Bronchial epithelial cell (primary cell): ENCODE data around the gene GRIFIN. TPM values are rescaled to one million over a fixed set of nuclear protein-coding genes. Genes with fewer than 3 reads are reported as not detected.

Experiments
- DNase-seq: peaks from one replicate; pipeline ENCODE4 v3.0.0-alpha.2; 2010; ENCODE audit warnings: low read depth
- FAIRE-seq: peaks from 2 replicates; lab custom pipeline; 2011; peaks lifted over from hg19 to GRCh38; lab: Jason Lieb, UNC
- H3K27me3 ChIP-seq: 2 replicates; pipeline ENCODE4 v1.5.1; 2011; ENCODE audit warnings: low read length; ENCODE audit not compliant: control insufficient read depth, insufficient read depth
- H3K36me3 ChIP-seq: 2 replicates; pipeline ENCODE4 v1.5.1; 2011; ENCODE audit warnings: low read length; ENCODE audit not compliant: control insufficient read depth, insufficient read depth
- H3K4me3 ChIP-seq: 2 replicates; pipeline ENCODE4 v1.5.1; 2011; ENCODE audit warnings: mild to moderate bottlenecking, low read depth, low read length, control low read depth
- total RNA-seq: library from RNA; depleted of rRNA; stranded (reverse); fragments of >200 nt; gene quantifications from 2 replicates; pipeline ENCODE4 v1.2.1, GENCODE V29; 2014
- TF ChIP-seq, protein P1 (sequence below): IDR thresholded peaks from 2 replicates; pipeline ENCODE4 v1.5.1; 2011; ENCODE audit warnings: mild to moderate bottlenecking, moderate library complexity, low read length, control low read depth, inconsistent platforms; ENCODE audit not compliant: insufficient read depth, severe bottlenecking

GRIFIN gene
- total RNA-seq, 1 donor from 2014 or later: not detected

DNA sequence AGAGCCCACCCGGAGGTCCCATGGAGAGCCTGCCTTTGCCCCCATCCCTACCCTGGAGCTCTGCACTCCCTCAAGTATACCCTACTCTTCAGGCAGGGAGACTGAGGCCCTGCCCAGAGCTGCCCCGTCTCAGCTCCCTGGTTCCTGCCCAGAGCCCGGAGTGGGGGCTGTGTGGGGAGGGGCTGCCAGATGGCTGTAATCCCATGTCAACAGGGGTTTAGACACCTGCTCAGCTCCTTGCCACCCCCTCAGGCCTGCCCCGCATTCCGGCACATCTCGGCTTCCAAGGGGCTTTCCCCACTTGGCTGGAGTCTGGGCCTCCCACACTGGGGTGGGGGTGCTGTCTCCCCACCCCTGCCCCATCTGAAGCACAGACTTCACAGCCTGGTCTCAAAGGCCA is 22.5 kb upstream of the GRIFIN start:
- no peaks in the 10 kb centered on the region for H3K36me3 ChIP-seq
- FAIRE-seq (no peak), DNase-seq (no peak)
- no peak overlapping the region for H3K4me3 ChIP-seq
- H3K27me3 ChIP-seq: peaks cover 18% of the 10 kb centered on the region
- TF ChIP-seq, protein P1, sequence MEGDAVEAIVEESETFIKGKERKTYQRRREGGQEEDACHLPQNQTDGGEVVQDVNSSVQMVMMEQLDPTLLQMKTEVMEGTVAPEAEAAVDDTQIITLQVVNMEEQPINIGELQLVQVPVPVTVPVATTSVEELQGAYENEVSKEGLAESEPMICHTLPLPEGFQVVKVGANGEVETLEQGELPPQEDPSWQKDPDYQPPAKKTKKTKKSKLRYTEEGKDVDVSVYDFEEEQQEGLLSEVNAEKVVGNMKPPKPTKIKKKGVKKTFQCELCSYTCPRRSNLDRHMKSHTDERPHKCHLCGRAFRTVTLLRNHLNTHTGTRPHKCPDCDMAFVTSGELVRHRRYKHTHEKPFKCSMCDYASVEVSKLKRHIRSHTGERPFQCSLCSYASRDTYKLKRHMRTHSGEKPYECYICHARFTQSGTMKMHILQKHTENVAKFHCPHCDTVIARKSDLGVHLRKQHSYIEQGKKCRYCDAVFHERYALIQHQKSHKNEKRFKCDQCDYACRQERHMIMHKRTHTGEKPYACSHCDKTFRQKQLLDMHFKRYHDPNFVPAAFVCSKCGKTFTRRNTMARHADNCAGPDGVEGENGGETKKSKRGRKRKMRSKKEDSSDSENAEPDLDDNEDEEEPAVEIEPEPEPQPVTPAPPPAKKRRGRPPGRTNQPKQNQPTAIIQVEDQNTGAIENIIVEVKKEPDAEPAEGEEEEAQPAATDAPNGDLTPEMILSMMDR: no peak

DNA sequence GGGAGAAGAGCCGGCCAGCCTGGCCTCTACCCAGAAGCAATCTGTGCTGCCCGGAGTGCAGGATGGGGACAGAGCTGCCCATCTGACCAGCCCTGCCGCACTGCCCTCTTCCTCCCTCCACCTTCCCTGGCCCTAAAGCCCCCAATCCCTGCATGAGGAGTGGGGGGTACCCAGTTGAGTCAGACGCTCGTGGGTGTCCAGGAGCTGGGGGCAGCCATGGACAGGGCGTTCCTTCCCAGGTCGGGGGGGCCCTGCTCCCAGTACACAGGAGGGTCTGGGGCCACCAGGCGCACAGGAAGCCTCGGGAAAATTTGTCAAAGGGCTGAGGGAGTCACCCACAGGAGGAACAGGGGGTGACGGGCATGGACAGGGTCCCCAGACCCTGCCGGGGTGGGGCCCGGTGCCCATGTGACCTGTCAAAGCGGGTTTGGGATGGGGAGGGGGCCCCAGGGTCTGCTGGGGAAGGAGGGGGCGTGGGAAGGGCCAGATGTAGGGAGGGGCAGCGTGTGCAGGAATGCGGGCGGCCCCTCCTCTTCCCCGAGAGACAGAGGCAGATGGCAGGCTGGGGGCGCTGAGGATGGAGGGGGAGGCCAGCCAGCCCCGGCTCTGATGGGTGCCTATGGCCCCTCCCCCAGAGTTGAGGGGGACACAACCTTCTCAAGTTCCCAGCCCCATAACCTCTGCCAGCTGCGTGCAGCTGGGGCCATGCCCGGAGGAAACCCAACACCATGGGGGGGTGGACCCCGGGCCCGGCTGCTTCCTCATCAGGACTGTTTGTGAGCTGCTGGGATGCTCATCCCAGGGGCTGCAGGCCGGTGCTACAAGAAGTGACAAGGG is 21.5 kb upstream of the GRIFIN start:
- TF ChIP-seq, protein P1: no peak
- Histone ChIP-seq H3K36me3 (no peaks in the 10 kb centered on the region), H3K4me3 (no peak overlapping the region), H3K27me3 (peaks cover 22% of the 10 kb centered on the region)
- DNase-seq (no peak), FAIRE-seq (no peak)

DNA sequence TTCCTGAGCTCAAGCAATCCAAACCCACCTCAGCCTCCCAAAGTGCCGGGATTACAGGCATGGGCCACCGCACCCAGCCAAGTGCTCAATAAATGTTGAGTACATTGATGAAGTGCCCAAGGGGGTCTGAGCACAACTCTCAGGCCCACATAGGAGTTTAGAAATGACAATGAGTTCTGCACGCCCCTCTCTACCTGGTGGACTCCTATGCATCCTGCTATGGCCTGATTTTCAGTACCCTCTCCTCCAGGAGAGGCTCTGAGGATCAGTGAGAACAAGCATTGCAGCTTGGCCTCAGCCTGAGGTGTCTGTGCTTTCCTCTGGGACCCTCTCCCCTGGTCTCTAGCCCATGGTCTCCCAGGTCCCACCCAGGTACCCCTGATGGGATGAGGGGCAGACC is 20.9 kb upstream of the GRIFIN start:
- peak; percentile 75 for FAIRE-seq
- H3K27me3 ChIP-seq: peaks cover 23% of the 10 kb centered on the region
- DNase-seq: no peak
- no peaks in the 10 kb centered on the region for H3K36me3 ChIP-seq
- H3K4me3 ChIP-seq: no peak overlapping the region
- TF ChIP-seq, protein P1: no peak

DNA sequence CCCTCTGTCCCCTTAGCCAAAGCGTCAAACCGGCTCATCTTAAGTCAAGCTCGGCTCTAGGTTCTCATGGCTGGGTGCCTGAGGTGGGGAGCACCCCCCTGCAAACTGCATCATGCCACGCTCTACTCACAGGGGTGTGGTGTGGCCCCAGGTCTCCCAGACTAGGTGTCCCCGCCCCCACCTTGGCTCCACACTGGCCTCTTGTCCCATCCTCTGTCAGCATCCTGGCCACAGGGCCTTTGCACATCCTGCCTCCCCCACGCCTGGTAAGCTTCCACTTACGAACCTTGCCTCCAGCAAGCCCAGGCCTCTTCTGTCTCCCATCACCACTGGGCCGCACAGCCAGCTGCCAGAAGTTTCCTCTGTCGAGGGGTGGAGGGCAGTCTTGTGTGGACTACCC is 20.2 kb upstream of the GRIFIN start:
- DNase-seq (no peak), FAIRE-seq (no peak)
- Histone ChIP-seq H3K27me3 (peaks cover 23% of the 10 kb centered on the region), H3K36me3 (no peaks in the 10 kb centered on the region), H3K4me3 (no peak overlapping the region)
- TF ChIP-seq, protein P1: no peak

DNA sequence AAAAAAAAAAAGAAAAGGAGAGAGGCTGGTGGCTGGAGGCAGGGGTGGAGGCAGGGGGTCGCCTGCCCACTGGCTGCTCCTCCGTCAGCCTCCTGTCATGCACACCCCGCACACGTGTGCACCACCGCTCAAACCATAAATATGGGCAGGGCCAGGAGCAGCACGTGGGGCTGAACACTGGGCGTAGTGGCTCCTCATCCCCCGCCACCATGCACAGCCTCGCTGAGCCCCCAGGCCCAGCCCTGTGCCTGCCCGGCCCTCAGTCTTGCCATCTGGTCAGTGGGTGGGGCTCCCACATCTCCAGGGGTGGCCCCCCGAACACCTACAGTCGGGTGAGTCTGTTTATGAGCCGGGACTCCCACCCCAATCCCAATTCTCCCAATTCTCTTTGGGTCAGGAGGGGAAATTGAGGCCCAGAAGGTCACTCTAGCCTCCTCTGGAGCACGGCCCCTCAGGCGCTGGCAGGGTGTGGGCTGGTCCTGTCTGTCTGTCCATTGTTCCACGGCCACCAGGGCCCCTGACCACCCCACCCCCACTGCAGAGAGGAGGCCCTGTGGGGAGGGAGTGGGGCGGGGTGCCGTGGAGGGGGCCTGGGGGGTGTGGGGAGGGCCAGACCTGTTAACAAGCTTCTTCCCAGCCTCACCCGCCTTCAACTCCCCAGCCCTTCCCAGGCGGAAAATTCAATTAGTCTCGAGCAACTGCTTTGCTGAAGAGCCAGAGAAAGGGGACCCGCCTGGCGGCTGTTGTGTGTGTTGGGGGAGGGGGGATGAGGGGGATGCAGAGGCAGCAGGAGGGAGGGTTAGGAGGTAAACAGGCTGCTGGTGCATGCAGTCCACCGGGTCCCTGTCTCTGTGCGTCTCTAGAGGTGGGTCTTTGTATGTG is 19.5 kb upstream of the GRIFIN start:
- Histone ChIP-seq H3K27me3 (peaks cover 23% of the 10 kb centered on the region), H3K36me3 (no peaks in the 10 kb centered on the region), H3K4me3 (no peak overlapping the region)
- FAIRE-seq (no peak), DNase-seq (no peak)
- TF ChIP-seq, protein P1: no peak
